HEK293T (cell line): ENCODE measurements around the gene CPT1A.

Source experiments
- ELF4 ChIP-seq: fragments of 450-650 bp; IDR thresholded peaks from 2 replicates; pipeline ENCODE4 v1.6.1; 2017; ENCODE audit warnings: antibody characterized with exemption
- SP1 ChIP-seq: fragments of 450-650 bp; IDR thresholded peaks from 2 replicates; pipeline ENCODE4 v1.6.1; 2017

DNA sequence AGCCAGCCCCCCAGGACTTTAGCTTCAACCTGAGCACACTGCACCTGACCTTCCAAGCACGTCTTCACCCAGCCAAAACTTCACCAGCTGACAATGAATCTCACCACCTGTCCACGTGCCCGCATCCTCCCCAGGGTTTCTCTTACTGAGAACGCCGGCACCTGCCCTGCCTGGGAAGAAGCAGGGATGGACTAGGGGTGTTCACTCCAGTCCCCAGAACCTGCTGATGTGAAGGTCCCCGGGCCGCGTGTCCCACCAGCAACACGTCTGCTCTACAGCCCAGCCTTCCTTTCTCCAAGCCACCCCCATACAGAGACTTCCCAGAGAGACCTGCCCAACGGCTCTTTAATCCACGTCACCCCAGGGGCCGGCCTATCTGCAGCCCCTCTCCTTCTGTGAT lies 12.8 kb downstream of the CPT1A start:
- TF ChIP-seq ELF4, result no peak
- no peak for TF ChIP-seq SP1
